GF-D8 (cell line): ENCODE results near the gene RPS6KA4.

Experiments
- DNase-seq: peaks from one replicate; lab custom pipeline; 2025; lab: John Stamatoyannopoulos, UW

The RPS6KA4 gene

GRCh38 chr11:64348383-64349024, 10.5 kb upstream of the RPS6KA4 start:
- DNase-seq: no peak

DNA sequence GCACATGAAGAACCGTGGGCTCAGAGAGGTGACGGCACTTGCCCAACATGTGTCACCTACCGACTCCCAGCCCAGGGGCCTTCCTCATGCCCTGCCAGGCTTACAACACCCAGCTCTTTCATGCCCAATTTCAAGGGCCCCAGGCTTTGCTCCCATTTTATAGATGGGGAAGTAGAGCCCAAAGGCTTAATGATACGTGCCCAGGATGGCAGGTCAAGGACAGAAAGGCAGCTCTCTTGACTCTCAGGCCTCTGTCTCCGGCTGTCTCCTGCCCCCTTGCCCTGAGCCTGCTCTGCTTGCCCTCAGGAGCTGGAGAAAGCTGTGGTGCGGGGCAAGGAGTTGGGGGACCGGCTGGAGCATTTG, 10.0 kb upstream of the RPS6KA4 start:
- no peak for DNase-seq

DNA sequence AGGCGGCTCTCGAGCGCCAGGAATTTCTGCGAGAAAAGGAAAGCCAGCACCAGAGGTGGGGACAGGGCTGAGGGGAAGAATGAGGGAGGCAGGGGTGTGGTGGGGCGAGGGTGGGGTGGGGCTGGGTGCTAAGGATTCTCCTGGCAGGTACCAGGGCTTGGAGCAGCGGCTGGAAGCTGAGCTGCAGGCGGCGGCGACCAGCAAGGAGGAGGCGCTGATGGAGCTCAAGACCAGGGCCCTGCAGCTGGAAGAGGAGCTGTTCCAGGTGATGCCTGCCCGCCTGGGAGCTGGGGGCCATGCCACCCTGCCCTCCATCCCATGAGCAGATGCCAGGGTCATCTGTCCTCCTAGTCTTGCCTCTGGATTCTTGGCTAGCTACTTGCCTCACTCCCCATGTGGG, 9.6 kb upstream of the RPS6KA4 start:
- DNase-seq: no peak

DNA sequence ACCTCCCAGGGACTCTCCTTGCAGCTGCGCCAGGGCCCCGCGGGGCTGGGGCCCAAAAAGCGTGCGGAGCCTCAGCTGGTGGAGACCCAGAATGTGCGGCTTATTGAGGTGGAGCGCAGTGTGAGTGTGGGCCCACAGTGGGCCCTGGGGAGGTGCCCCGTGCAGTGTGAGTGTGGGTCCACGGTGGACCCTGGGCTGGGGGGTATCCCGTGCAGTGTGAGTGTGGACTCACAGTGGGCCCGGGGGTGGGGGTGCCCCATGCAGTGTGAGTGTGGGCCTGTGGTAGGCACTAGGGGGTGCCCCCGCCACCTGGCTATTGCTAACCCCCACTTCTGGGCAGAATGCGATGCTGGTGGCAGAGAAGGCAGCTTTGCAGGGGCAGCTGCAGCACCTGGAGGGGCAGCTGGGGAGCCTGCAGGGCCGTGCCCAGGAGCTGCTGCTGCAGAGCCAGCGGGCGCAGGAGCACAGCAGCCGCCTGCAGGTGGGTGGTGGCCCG, 7.8 kb upstream of the RPS6KA4 start:
- no peak for DNase-seq

DNA sequence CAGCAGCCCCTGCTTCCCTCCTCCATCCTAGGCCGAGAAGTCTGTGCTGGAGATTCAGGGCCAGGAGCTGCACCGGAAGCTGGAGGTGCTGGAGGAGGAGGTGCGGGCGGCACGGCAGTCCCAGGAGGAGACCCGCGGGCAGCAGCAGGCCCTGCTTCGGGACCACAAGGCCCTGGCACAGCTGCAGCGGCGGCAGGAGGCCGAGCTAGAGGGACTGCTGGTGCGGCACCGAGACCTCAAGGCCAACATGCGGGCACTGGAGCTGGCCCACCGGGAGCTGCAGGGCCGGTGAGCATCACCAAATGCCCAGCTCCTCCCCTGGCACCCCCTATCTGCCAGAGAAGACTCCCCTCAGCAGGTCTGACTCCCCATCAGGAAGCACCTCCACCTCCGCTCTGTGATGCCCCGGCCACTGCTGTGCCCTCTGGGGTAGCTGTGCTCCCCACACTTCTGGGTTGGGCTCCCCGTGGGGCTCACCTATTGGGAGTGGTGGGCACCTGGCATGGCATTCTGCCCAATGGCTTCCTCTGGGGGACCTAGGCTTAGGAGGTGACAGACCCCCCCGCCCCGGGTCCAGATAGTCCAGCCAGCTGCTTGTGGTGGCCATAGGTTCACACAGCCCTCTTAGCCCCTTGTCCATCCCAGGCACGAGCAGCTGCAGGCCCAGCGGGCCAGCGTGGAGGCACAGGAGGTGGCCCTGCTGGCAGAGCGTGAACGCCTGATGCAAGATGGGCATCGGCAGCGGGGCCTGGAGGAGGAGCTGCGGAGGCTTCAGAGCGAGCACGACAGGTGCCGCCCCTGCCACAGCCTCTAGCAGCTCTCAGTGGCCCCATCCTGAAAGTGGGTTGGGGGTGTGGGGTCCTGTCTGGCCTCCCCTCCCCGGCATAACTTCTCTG, 6.6 kb upstream of the RPS6KA4 start:
- DNase-seq: no peak

- no peak for DNase-seq
These were observed 5.8 kb upstream of the RPS6KA4 start for GRCh38 chr11:64352995-64353714.

- DNase-seq: no peak
These were observed 5.1 kb upstream of the RPS6KA4 start for GRCh38 chr11:64353715-64354506.

DNA sequence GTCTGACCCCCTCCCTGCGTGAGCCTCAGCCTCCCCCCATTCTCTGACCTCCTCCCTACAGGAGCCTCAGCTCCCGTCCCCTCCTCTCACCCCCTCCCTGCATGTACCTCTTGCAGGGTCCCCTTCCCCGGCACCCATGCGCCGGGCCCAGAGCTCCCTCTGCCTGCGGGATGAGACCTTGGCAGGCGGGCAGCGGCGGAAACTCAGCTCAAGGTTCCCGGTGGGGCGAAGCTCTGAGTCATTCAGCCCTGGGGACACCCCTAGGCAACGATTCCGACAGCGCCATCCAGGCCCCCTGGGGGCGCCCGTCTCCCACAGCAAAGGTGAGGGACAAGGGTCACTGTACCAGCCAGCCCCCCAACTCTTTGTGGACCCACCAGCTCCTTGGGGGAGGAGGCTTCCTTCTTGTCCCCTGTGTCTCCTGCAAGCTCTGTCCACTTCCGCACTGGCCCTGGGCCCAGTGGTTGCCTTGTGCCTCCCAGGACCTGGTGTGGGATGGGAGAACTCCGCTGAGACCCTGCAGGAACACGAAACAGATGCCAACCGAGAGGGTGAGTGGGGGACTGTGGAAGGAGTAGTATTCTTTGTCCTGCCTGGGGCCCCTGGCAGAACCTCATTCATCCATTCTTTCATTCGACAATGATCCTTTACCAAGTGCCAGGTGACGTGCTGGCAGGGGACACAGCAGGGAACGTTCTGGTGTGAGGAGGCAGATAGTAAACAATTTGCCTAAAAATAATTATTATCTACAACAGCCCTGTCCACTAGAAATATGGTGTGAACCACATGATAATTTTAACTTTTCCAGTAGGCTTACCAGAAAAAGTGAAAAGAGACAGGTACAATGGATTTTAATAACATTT, 3.7 kb upstream of the RPS6KA4 start:
- peak; percentile 49 for DNase-seq

DNA sequence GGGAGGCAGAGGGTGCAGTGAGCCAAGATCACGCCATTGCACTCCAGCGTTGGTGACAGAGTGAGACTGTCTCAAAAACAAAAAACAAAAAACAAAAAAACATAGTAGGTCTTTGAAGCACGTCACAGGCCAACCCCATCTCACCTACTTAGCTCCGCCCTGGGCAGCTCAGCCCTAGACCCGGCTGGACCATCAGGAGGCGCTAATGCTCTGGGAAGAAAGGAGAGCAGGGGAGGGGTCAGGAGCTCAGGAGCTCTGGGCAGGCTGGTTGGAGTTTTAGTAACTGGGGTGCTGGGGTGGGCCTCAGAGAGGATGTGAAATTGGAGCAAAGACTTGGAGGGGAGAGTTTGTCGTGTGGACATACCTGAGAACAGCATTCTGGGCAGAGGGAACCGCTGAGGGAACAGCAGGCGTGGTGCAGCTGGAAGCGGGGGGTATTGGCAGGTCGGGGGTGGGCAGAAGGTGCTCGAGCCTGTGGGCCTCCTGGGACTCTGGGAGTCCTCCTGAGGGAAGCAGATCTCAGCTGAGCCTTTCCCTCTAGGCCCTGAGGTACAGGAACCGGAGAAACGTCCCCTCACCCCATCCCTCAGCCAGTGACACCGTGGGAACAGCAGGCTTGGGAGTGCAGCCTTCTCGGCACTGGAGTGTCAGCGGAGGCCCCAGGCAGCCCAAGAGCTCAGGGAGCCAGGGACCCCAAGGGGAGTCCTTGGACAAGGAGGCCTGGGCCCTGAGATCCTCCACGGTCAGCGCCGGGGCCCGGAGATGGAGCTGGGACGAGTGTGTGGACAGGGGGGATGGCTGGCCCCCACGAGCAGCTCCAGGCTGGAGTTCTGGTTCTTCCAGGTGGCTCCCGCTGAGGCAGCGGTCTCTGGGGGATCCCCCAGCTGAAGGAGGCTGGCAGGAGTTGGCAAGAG, 2.2 kb upstream of the RPS6KA4 start:
- DNase-seq: peak; percentile 5

GRCh38 chr11:64357446-64357845, 1.5 kb upstream of the RPS6KA4 start:
- DNase-seq: no peak

DNA sequence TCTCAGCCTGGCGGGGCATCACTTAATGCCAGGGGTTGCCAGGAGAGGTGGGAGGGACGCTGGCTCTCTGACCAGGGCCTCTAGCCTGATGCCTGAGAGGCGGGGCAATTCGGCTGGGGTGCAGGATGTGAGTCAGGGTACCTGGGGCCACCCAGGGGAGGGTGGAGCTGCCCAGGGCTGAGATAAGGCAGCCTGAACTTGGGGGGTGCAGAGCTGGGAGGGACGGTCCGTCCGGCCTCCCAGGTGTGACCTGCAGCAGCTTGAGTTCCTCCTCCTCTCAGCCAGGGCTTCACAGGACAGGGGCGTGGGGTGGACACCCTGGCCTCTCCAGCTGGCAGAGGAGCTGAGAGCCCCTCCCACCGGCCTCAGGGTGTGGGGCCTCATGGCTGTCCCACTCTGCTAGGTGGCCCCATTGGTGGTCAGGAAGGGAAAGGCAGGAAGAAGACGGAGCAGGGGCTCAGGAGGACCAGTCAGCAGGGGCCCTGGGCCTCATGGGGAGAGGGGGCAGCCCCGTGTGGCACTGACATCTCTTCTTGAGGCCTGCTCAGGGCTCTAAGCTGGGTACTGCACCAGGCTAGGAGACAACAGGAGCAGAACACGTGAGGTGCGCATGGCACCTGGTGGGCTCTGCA, 942 bp upstream of the RPS6KA4 start:
- no peak for DNase-seq

DNA sequence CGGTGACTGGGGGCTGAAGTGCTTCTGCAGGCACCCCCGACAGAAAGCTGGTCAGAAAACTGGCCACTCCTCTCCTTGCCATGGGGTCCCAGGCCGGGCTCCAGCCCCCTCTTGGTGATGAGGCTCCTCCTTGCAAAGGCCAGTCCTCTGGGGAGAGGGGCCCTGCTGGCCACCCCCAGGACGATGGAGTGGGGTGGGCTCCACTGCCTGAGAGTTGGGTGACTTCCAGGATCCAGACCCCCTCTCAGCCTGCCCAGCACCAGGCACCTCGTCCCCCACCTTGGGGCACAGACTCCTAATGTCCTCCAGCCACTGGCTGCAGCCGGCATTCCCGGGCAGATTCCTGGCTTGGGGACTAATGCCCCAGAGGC, 441 bp upstream of the RPS6KA4 start:
- no peak for DNase-seq

DNA sequence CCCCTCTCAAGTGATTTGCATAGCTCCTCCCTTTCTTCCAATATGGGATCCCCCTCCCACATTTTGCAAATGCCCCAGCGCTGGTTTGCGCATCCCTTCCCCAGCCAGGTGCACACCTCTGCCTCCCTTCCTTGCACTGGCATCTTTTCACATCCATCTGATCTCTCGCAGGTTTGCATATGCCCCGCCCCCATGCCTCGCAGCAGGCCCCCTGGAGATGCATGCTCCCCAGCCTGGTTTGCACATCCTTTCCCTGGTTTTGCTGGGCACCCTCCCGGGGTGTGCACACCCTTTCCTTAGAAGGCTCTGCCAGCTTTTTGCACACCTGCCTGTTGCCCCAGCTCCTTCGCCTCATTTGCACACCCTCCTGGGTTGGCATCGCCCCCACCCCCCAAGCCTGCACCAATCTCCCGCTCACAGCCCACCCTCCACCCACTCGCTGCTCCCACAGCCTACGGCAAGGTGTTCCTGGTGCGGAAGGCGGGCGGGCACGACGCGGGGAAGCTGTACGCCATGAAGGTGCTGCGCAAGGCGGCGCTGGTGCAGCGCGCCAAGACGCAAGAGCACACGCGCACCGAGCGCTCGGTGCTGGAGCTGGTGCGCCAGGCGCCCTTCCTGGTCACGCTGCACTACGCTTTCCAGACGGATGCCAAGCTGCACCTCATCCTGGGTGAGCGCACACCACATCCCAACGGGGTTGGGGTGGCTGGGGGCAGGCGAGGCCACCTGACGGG, 917 bp downstream of the RPS6KA4 start:
- DNase-seq: no peak

DNA sequence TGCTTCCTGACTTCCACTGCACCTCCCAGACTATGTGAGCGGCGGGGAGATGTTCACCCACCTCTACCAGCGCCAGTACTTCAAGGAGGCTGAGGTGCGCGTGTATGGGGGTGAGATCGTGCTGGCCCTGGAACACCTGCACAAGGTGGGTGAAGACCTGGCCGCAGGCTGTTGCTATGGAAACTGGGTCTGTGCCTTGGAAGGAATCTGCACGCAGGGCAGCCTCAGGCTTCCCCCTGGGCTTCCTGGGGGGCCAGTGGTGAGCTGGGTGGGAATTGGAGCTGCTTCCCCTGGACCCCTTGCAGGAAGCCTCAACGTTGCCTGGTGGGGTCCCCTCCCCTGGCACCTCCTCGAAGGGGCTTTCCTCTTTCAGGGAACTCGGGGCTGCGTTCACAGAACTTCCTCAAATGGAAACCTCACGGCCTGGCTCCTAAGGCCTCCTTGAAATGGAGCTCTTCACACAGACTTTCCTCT, 1.5 kb downstream of the RPS6KA4 start:
- DNase-seq: peak; percentile 24

DNA sequence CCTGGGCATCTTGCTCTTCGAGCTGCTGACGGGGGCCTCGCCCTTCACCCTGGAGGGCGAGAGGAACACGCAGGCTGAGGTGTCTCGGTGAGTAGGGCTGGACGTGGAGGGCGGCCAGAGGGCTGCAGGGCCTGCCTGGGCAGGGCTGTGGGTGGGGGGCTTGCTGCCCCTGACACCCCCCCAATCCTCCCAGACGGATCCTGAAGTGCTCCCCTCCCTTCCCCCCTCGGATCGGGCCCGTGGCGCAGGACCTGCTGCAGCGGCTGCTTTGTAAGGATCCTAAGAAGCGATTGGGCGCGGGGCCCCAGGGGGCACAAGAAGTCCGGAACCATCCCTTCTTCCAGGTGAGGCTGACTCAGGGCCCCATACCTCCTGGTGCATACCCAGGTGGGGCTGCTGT, 2.7 kb downstream of the RPS6KA4 start:
- no peak for DNase-seq

- DNase-seq: no peak
These were observed 3.4 kb downstream of the RPS6KA4 start for GRCh38 chr11:64362339-64362738.

DNA sequence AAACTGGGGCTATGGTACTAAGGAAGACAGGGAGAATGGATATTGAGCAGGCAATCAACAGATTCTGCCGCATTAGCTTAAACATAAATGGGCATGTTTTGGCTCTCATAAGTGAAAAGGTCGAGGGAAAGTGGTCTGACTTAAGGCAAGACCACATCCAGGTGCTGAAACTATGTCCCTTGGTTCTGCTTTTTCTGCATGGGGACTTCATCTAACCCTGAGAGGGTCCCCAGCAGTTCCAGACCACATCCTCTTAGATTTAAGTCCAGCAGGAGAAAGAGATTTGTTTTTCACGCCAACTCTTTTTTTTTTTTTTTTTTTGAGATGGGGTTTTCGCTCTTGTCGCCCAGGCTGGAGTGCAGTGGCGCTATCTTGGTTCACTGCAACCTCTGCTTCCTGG, 5.5 kb downstream of the RPS6KA4 start:
- DNase-seq: no peak

DNA sequence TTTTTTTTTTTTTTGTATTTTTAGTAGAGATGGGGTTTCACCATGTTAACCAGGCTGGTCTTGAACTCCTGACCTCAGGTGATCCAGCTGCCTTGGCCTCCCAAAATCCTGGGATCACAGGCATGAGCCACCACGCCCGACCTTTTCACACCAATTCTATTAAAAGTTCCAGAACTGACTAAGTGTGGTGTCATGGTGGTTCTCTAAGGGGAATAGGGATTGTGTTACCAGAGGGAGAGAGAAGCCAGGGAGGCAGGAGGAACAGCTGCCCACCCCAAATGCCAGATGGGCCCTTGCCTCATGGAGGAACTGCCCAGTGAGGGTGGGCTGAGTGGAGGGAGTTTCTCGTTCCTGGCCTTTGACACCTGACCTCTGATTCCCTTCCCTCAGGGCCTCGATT, 5.9 kb downstream of the RPS6KA4 start:
- DNase-seq: no peak

GRCh38 chr11:64366751-64367150, 7.8 kb downstream of the RPS6KA4 start:
- DNase-seq: no peak
